NCI-H2107 (cell line): ENCODE data around the gene PPP1R2C.

Experiments used
- DNase-seq: peaks from one replicate; lab custom pipeline; 2025; lab: John Stamatoyannopoulos, UW

PPP1R2C gene

DNA sequence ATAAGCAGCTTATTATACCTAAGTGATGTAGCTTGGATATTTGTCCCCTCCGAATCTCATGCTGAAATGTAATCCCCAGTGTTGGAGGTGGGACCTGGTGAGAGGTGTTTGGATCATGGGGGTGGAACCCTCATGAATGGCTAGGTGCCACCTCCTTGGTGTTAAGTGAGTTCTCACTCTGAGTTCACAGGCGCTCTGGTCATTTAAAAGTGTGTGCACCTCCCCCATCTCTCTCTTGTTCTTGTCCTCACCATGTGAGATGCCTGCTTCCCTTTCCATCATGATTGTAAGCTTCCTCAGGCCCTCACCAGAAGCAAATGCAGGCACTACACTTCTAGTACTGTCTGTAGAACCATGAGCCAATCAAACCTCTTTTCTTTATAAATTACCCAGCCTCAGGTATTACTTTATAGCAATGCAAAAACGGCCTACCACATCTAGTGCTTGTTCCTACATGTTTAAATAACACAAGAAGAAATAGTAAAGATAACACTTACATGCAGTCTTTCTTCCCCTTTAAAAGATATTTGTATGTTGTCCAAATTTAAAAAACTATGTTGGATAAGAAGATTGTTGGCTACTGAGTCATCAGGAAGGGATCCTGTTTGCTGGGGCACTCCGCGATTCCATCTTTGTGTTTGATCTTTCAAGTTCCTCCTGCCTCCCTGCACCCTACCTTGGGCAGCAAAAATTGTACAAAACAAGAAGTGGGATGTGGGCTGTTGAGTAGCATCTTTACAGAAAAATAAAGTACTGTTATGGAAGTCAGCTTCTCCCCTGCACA is 29.7 kb downstream of the PPP1R2C start:
- DNase-seq, result no peak

- DNase-seq, result no peak
Observed at GRCh38 chrX:42746606-42747005, 31.4 kb downstream of the PPP1R2C start.

- no peak for DNase-seq
Observed at GRCh38 chrX:42740456-42740855, 37.5 kb downstream of the PPP1R2C start.

DNA sequence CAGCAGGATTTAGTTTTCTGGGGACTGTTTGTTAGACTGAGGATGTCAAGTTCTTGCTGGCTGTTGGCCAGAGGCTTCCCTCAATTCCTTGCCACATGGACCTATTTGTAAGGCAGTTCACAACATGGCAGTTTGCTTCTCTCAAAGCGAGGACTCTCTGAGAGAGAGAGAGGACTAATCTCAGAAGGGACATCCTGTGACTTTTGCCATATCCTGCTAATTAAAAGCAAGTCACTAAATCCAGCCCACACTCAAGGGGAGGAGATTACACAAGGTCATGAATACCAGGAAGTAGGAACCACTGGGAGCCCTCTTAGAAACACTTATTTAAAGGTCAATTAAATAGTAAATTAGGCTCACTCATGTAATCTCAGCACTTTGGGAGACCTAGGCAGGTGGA is 38.2 kb downstream of the PPP1R2C start:
- DNase-seq, result no peak

- no peak for DNase-seq
Observed at GRCh38 chrX:42739258-42739657, 38.7 kb downstream of the PPP1R2C start.

DNA sequence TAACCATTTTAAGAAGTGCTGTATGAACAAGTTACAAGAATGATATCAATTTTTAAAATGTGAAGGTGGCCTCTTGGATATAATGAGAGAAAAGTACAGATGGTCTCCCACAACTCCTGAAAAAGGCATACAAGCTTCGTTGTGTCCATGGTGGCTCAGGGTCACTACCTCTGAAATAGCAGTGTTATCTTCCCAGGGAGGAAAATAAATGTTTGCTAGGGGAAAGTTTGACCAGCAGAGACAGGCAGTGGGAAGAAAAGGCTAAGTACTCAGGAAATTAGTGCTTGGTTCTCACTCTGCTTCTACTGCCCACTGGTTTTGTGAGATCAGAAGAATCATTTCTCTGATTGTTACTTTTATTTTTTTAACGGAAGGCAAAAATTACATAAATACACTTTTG is 39.4 kb downstream of the PPP1R2C start:
- no peak for DNase-seq

GRCh38 chrX:42735250-42735649 is 42.7 kb downstream of the PPP1R2C start:
- DNase-seq, result no peak

DNA sequence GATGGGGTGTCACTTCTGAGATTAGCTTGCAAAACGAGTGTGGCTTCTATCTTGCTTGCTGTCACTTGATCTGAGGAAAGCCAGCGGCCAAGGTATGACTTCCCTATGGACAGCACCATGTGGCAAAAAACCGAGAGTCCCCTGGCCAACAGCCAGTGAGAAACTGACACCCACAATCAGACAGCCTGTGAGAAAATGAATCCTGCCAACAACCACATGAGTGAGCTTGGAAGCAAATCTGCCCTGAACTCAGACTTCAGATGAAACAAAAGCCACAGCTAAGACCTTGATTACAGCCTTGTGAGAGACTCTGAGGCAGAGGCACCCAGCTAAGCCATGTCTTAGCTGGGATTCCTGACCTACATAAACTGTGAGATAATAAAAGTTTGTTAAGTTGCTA is 45.5 kb downstream of the PPP1R2C start:
- DNase-seq, result no peak
